OCI-LY7 (cell line): Measurements from ENCODE around the gene CTNNA2. TPM values are rescaled to one million over a fixed set of nuclear protein-coding genes. Genes with fewer than 3 reads are reported as not detected.

Source experiments
- BruUV-seq: library from RNA; stranded (reverse); fragments of 400-500 nt; replicated peaks from 2 replicates; lab custom pipeline; 2021; lab: Mats Ljungman, UMichigan
- CTCF ChIA-PET: fragments of 300-600 bp; sonication (Branson Sonifier 250); formaldehyde crosslinking; loops from one replicate; lab custom pipeline; 2022; ENCODE audit warnings: antibody characterized with exemption; ENCODE audit not compliant: unreplicated experiment; lab: Charles Lee
- POLR2A ChIA-PET: fragments of 300-600 bp; sonication (Branson Sonifier 250); formaldehyde crosslinking; loops from one replicate; lab custom pipeline; 2022; ENCODE audit warnings: antibody characterized with exemption; lab: Charles Lee
- DNase-seq: peaks from one replicate; pipeline ENCODE4 v3.0.0-alpha.2; 2015; ENCODE audit warnings: low spot score
- H2AFZ ChIP-seq: fragments of 200-600 bp; sonication (generic), shearing (Covaris generic); 2 replicates; pipeline ENCODE4 v1.6.1; 2014; ENCODE audit warnings: mild to moderate bottlenecking, antibody characterized with exemption, low read length, moderate library complexity
- H3K27ac ChIP-seq: fragments of 200-600 bp; sonication (generic); 2 replicates; pipeline ENCODE4 v1.5.1; 2014; ENCODE audit warnings: mixed run types, low read depth, mild to moderate bottlenecking, moderate library complexity, low read length, inconsistent platforms; ENCODE audit not compliant: poor library complexity, severe bottlenecking
- H3K36me3 ChIP-seq: fragments of 200-600 bp; sonication (generic); 2 replicates; pipeline ENCODE4 v1.6.1; 2014; ENCODE audit warnings: mild to moderate bottlenecking, antibody characterized with exemption, low read length, moderate library complexity, mixed read lengths; ENCODE audit not compliant: insufficient read depth
- H3K4me1 ChIP-seq: fragments of 200-600 bp; sonication (generic); 2 replicates; pipeline ENCODE4 v1.5.1; 2014; ENCODE audit warnings: mild to moderate bottlenecking, low read length; ENCODE audit not compliant: insufficient read depth, poor library complexity, severe bottlenecking
- H3K4me2 ChIP-seq: fragments of 200-600 bp; sonication (generic); 2 replicates; pipeline ENCODE4 v1.6.1; 2014; ENCODE audit warnings: mild to moderate bottlenecking, low read length
- H3K4me3 ChIP-seq: fragments of 200-600 bp; sonication (generic); 2 replicates; pipeline ENCODE4 v1.5.1; 2014; ENCODE audit warnings: mild to moderate bottlenecking, low read depth, low read length; ENCODE audit not compliant: poor library complexity, severe bottlenecking
- H3K79me2 ChIP-seq: fragments of 200-600 bp; sonication (generic); 2 replicates; pipeline ENCODE4 v1.6.1; 2016; ENCODE audit warnings: low read depth, mild to moderate bottlenecking, low read length, moderate library complexity, mixed read lengths; ENCODE audit not compliant: insufficient read depth
- H3K9me2 ChIP-seq: fragments of 200-600 bp; sonication (generic); 2 replicates; pipeline ENCODE4 v1.6.1; 2016; ENCODE audit warnings: mild to moderate bottlenecking, low read length, mixed read lengths; ENCODE audit not compliant: insufficient read depth
- H3K9me3 ChIP-seq: fragments of 200-600 bp; sonication (generic); 2 replicates; pipeline ENCODE4 v1.6.1; 2014; ENCODE audit warnings: mild to moderate bottlenecking, mixed run types, low read length, mixed read lengths
- H4K20me1 ChIP-seq: fragments of 200-600 bp; sonication (generic); 2 replicates; pipeline ENCODE4 v1.6.1; 2014; ENCODE audit warnings: mild to moderate bottlenecking, antibody characterized with exemption, low read length, moderate library complexity, mixed read lengths; ENCODE audit not compliant: insufficient read depth
- EZH2phosphoT487 ChIP-seq: fragments of 200-600 bp; sonication (generic); IDR thresholded peaks from 2 replicates; pipeline ENCODE4 v1.6.1; 2018; ENCODE audit warnings: low read depth, borderline replicate concordance, mild to moderate bottlenecking, mixed run types, antibody characterized with exemption, low read length, moderate library complexity, mixed read lengths
- intact Hi-C: fragments of 100-400 bp; cut with micrococcal nuclease; formaldehyde crosslinking; loops from one replicate; pipeline ENCODE4 v1.10.0; 2022; ENCODE audit not compliant: unreplicated experiment
- total RNA-seq, 2 experiments: library from RNA; depleted of rRNA in 1 of 2; stranded (reverse); fragments of >200 nt in 1 of 2; shearing (Covaris generic) in 1 of 2; gene quantifications; 2 replicates each; pipeline ENCODE4 v1.2.3, GENCODE V29; 2014 to 2022
- TF ChIP-seq, protein P1 (sequence below): fragments of 200-600 bp; sonication (generic); conservative IDR thresholded peaks from 2 replicates; pipeline ENCODE4 v1.5.1; 2014; ENCODE audit warnings: mild to moderate bottlenecking, antibody characterized with exemption, low read length, moderate library complexity, mixed read lengths

The CTNNA2 gene
- total RNA-seq, 2 experiments from 2014 or later = 0.19 to 2.7 TPM

DNA sequence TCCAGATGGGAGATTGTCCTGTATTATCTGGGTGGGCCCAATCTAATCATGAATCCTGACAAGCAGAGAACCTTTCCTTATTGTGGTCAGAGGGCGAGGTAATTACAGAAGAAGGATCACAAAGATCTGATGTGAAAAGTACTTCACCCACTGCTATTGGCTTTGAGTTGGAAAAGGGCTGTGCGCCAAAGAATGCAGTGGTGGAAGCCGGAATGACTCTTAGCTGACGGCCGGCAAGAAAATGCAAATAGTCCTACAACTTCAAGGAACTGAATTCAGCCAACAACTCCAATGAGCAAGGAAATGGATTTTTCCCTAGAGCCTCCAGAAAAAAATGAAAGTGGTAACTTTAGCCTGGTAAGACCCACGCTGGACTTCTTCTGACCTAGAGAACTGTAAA, 67.3 kb downstream of the CTNNA2 start:
- Histone ChIP-seq H3K4me2 (no peak overlapping the region), H3K9me2 (no peaks in the 10 kb centered on the region), H3K27ac (no peak overlapping the region), H3K9me3 (no peaks in the 10 kb centered on the region), H2AFZ (no peak overlapping the region), H3K4me3 (no peak overlapping the region), H3K79me2 (no peaks in the 10 kb centered on the region), H3K36me3 (no peaks in the 10 kb centered on the region), H3K4me1 (no peaks in the 10 kb centered on the region), H4K20me1 (no peaks in the 10 kb centered on the region)
- no TSS peak for BruUV-seq
- TF ChIP-seq, protein P1, sequence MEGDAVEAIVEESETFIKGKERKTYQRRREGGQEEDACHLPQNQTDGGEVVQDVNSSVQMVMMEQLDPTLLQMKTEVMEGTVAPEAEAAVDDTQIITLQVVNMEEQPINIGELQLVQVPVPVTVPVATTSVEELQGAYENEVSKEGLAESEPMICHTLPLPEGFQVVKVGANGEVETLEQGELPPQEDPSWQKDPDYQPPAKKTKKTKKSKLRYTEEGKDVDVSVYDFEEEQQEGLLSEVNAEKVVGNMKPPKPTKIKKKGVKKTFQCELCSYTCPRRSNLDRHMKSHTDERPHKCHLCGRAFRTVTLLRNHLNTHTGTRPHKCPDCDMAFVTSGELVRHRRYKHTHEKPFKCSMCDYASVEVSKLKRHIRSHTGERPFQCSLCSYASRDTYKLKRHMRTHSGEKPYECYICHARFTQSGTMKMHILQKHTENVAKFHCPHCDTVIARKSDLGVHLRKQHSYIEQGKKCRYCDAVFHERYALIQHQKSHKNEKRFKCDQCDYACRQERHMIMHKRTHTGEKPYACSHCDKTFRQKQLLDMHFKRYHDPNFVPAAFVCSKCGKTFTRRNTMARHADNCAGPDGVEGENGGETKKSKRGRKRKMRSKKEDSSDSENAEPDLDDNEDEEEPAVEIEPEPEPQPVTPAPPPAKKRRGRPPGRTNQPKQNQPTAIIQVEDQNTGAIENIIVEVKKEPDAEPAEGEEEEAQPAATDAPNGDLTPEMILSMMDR = no peak
- no peak for TF ChIP-seq EZH2phosphoT487
- no peak for DNase-seq
- ChIA-PET POLR2A (no interaction called here), CTCF (no interaction called here)
- intact Hi-C loops = no loop called here

DNA sequence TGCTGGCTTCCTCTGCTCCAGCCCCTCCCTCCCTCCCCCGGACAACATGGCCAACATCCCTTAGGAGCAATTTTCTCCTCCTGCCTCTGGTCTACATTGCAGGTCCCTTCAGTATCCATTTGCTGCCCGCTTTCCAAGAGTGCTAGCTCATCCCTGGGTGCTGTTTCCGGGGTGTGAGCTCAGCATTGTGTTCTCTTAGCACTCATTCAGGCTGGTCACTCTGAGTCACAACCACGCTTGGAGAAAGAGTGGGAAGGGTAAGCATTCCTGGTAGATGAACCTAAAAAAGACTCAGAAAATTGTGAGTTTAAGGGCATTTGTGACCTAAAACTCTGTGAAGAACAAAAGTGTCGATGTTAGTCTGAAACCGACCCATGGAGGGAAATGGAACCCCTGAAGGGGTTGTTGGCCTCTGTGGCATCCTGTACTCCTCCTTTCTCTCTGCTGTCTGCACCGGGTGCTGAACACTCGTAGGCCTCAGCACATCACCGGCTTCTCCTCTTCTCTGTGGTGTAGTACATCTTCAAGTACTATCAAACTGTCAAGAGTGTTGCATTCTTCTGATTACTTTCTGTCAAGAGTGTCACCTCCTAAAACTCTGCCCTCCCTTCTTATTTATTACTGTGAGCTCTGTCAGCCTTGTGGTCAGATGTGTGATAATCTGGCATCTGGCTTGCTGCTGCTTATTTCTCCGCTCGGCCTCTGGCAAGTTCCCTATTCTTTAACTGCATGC, 73.0 kb downstream of the CTNNA2 start:
- no peak overlapping the region for H3K27ac ChIP-seq
- no peaks in the 10 kb centered on the region for H3K36me3 ChIP-seq
- H3K9me2 ChIP-seq = no peaks in the 10 kb centered on the region
- H2AFZ ChIP-seq = no peak overlapping the region
- H4K20me1 ChIP-seq = no peaks in the 10 kb centered on the region
- H3K4me3 ChIP-seq = no peak overlapping the region
- ChIA-PET POLR2A (no interaction called here), CTCF (no interaction called here)
- H3K9me3 ChIP-seq = no peaks in the 10 kb centered on the region
- TF ChIP-seq, protein P1 = no peak
- no peak for TF ChIP-seq EZH2phosphoT487
- intact Hi-C loops = no loop called here
- no peak for DNase-seq
- H3K79me2 ChIP-seq = no peaks in the 10 kb centered on the region
- no peaks in the 10 kb centered on the region for H3K4me1 ChIP-seq
- BruUV-seq = no TSS peak
- H3K4me2 ChIP-seq = no peak overlapping the region

DNA sequence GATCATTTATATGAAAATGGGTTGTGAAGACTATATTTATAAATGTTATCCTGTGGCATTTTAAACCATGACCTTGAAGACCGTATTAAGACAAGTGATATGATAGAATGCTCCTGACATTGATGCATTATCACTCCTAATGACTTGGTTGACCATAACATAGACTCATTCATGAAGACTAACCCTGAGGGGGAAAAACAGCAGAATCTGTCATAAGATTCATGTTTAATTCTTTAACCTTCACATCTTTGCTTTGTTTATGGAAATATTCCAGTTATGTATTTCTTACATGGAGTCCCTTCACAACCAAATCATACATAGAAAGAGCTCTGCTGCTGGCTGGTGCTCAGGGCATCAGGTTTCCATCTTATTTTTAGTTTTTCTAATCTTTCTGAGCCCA, 78.4 kb downstream of the CTNNA2 start:
- H2AFZ ChIP-seq = no peak overlapping the region
- H3K9me3 ChIP-seq = no peaks in the 10 kb centered on the region
- no peaks in the 10 kb centered on the region for H3K79me2 ChIP-seq
- no peak overlapping the region for H3K27ac ChIP-seq
- ChIA-PET POLR2A (interaction anchor here (0.6 kb wide), 1 partner anchor 25 kb away, joined by 8 read pairs; no protein-coding TSS in a partner anchor), CTCF (no interaction called here)
- intact Hi-C loops = no loop called here
- DNase-seq = no peak
- H3K4me1 ChIP-seq = no peaks in the 10 kb centered on the region
- no peaks in the 10 kb centered on the region for H3K9me2 ChIP-seq
- H4K20me1 ChIP-seq = no peaks in the 10 kb centered on the region
- no peak overlapping the region for H3K4me2 ChIP-seq
- no peak overlapping the region for H3K4me3 ChIP-seq
- BruUV-seq = no TSS peak
- H3K36me3 ChIP-seq = no peaks in the 10 kb centered on the region
- TF ChIP-seq, protein P1 = no peak
- no peak for TF ChIP-seq EZH2phosphoT487
